HG03025 (cell line): ENCODE data around the gene AASDH.

Source experiments
- ATAC-seq: cut with Tn5 transposase; IDR thresholded peaks from one replicate; pipeline ENCODE4 v1.9.1; 2021; ENCODE audit warnings: mild to moderate bottlenecking, moderate library complexity; ENCODE audit not compliant: unreplicated experiment, low FRiP score

Gene AASDH

GRCh38 chr4:56387023-56388001, at the start of gene AASDH:
TSS of gene AASDH (minus strand) at chr4:56387491. CDS start at chr4:56384299, 3,192 bp downstream.
- peak; percentile 94 for ATAC-seq

- ATAC-seq, result peak; percentile 72
Measured at GRCh38 chr4:56435140-56435926, 48.0 kb upstream of the AASDH start, which contains the start of gene PPAT. TSS of gene PPAT (minus strand) at chr4:56435615. CDS start at chr4:56435477, 138 bp downstream.

- ATAC-seq, result peak; percentile 16
Measured at GRCh38 chr4:56434599-56435139, 47.4 kb upstream of the AASDH start.

GRCh38 chr4:56433280-56433679, 46.0 kb upstream of the AASDH start:
- ATAC-seq, result no peak

GRCh38 chr4:56430203-56430602, 42.9 kb upstream of the AASDH start:
- ATAC-seq, result no peak

- ATAC-seq, result no peak
Measured at GRCh38 chr4:56427179-56427578, 39.9 kb upstream of the AASDH start.

- peak; percentile 85 for ATAC-seq
Measured at GRCh38 chr4:56426273-56426672, 39.0 kb upstream of the AASDH start.

- ATAC-seq, result no peak
Measured at GRCh38 chr4:56425518-56425917, 38.2 kb upstream of the AASDH start.

- ATAC-seq, result no peak
Measured at GRCh38 chr4:56424697-56425514, 37.6 kb upstream of the AASDH start.

- ATAC-seq, result no peak
Measured at GRCh38 chr4:56424176-56424575, 36.9 kb upstream of the AASDH start.

- no peak for ATAC-seq
Measured at GRCh38 chr4:56417396-56417795, 30.1 kb upstream of the AASDH start.

GRCh38 chr4:56416349-56416748, 29.1 kb upstream of the AASDH start:
- no peak for ATAC-seq

- no peak for ATAC-seq
Measured at GRCh38 chr4:56414135-56414670, 26.9 kb upstream of the AASDH start.

- ATAC-seq, result no peak
Measured at GRCh38 chr4:56410247-56411062, 23.2 kb upstream of the AASDH start.

GRCh38 chr4:56409511-56410090, 22.3 kb upstream of the AASDH start:
- ATAC-seq, result no peak

GRCh38 chr4:56408978-56409377, 21.7 kb upstream of the AASDH start:
- ATAC-seq, result no peak

GRCh38 chr4:56406151-56406550, 18.9 kb upstream of the AASDH start:
- no peak for ATAC-seq

GRCh38 chr4:56405016-56405415, 17.7 kb upstream of the AASDH start:
- ATAC-seq, result no peak

- no peak for ATAC-seq
Measured at GRCh38 chr4:56400560-56400959, 13.3 kb upstream of the AASDH start.
